Fibroblast of lung (primary cell): Measurements from ENCODE around the gene PPP1R9B. TPM values are rescaled to one million over a fixed set of nuclear protein-coding genes. Genes with fewer than 3 reads are reported as not detected.
A peak's percentile ranks its signal among the peaks of the same experiment; 100 is the strongest.

ENCODE experiments used
- DNase-seq, 2 donors: peaks; one replicate each; pipeline versions ENCODE4 v3.0.0 to v3.0.0-alpha.2; 2010; ENCODE audit warnings: low read depth in 2 of 2
- H2AFZ ChIP-seq: 2 replicates; pipeline ENCODE4 v1.5.1; 2012; ENCODE audit warnings: low read length, control low read depth, inconsistent platforms
- H3K27ac ChIP-seq: 2 replicates; pipeline ENCODE4 v1.5.1; 2011; ENCODE audit warnings: low read length, control low read depth; ENCODE audit not compliant: insufficient read depth
- H3K27me3 ChIP-seq: 2 replicates; pipeline ENCODE4 v1.5.1; 2011; ENCODE audit warnings: mild to moderate bottlenecking, low read length; ENCODE audit not compliant: control insufficient read depth, insufficient read depth
- H3K36me3 ChIP-seq: 2 replicates; pipeline ENCODE4 v1.5.1; 2011; ENCODE audit warnings: low read length; ENCODE audit not compliant: control insufficient read depth, insufficient read depth
- H3K4me1 ChIP-seq: 2 replicates; pipeline ENCODE4 v1.5.1; 2011; ENCODE audit warnings: low read length; ENCODE audit not compliant: control insufficient read depth, insufficient read depth; ENCODE audit errors: extremely low read depth
- H3K4me2 ChIP-seq: 2 replicates; pipeline ENCODE4 v1.5.1; 2011; ENCODE audit warnings: low read length, control low read depth; ENCODE audit not compliant: insufficient read depth; ENCODE audit errors: extremely low read depth
- H3K4me3 ChIP-seq, 4 experiments: fragments of 200-600 bp in 1 of 4; sonication (generic) in 1 of 4; replicated peaks in 1 of 4; 2 replicates each; pipeline ENCODE4 v1.5.1; 2011 to 2016; ENCODE audit warnings: low read length in 4 of 4, low read depth in 3 of 4, mild to moderate bottlenecking in 3 of 4, control low read depth in 2 of 4, inconsistent platforms in 1 of 4, mixed read lengths in 1 of 4; ENCODE audit not compliant: insufficient read depth in 1 of 4; ENCODE audit errors: control extremely low read depth in 1 of 4
- H3K79me2 ChIP-seq: 2 replicates; pipeline ENCODE4 v1.5.1; 2012; ENCODE audit warnings: mild to moderate bottlenecking, low read length, inconsistent platforms; ENCODE audit not compliant: control insufficient read depth, insufficient read depth
- H3K9ac ChIP-seq: 2 replicates; pipeline ENCODE4 v1.5.1; 2011; ENCODE audit warnings: mild to moderate bottlenecking, low read length, control low read depth; ENCODE audit not compliant: insufficient read depth
- H3K9me3 ChIP-seq: 2 replicates; pipeline ENCODE4 v1.5.1; 2012; ENCODE audit warnings: low read depth, low read length; ENCODE audit not compliant: control insufficient read depth, insufficient read depth
- H4K20me1 ChIP-seq: 2 replicates; pipeline ENCODE4 v1.5.1; 2011; ENCODE audit warnings: low read length; ENCODE audit not compliant: control insufficient read depth, insufficient read depth; ENCODE audit errors: extremely low read depth
- CTCF ChIP-seq, 2 donors: IDR thresholded peaks in 1 of 2; conservative IDR thresholded peaks in 1 of 2; 1 replicate in 1 of 2; 2 replicates in 1 of 2; pipeline ENCODE4 v1.5.1; 2011 to 2012; ENCODE audit warnings: low read length in 2 of 2, control low read depth in 1 of 2, inconsistent platforms in 1 of 2, low read depth in 1 of 2, mild to moderate bottlenecking in 1 of 2
- EZH2 ChIP-seq: IDR thresholded peaks from 2 replicates; pipeline ENCODE4 v1.5.1; 2012; ENCODE audit warnings: low read length, control low read depth, mild to moderate bottlenecking; ENCODE audit errors: missing control alignments
- polyA plus RNA-seq, 2 donors: library from polyadenylated mRNA; depleted of rRNA in 1 of 2; stranded (reverse) in 1 of 2; unstranded in 1 of 2; fragments of >200 nt; gene quantifications; 2 replicates each; pipeline ENCODE4 v1.2.1, GENCODE V29; 2011 to 2012; ENCODE audit warnings: missing spikeins in 1 of 2
- total RNA-seq: library from RNA; depleted of rRNA; stranded (reverse); fragments of >200 nt; gene quantifications from 2 replicates; pipeline ENCODE4 v1.2.1, GENCODE V29; 2014

PPP1R9B gene
- total and polyA plus RNA-seq, 2 donors (not counting 1 experiment from before 2014, with no cell fraction given) = 22.1 to 41.5 TPM

- H3K9me3 ChIP-seq = no peaks in the 10 kb centered on the region
- H3K27ac ChIP-seq = peak overlapping the region; percentile 45
- no peak overlapping the region for H3K4me2 ChIP-seq
- TF ChIP-seq EZH2 = no peak
- no peak for TF ChIP-seq CTCF (conservative IDR thresholded peaks at IDR 0.05 in 1 of 2, IDR thresholded peaks at IDR 0.05 in 1 of 2; ENCODE audit: low read depth in 1 of 2, low read length in 2 of 2)
- H3K36me3 ChIP-seq = peaks cover 78% of the 10 kb centered on the region
- peaks cover 13% of the 10 kb centered on the region for H3K4me1 ChIP-seq
- no peak overlapping the region for H2AFZ ChIP-seq
- DNase-seq = peak in 1 of 2 donors; percentile 77
- no peaks in the 10 kb centered on the region for H3K27me3 ChIP-seq
- H4K20me1 ChIP-seq = peaks cover 5% of the 10 kb centered on the region
- H3K4me3 ChIP-seq = no peak overlapping the region
- no peak overlapping the region for H3K9ac ChIP-seq
- peaks cover 35% of the 10 kb centered on the region for H3K79me2 ChIP-seq
Measured at GRCh38 chr17:50187394-50187725, 36.9 kb upstream of the PPP1R9B start.

- peaks cover 5% of the 10 kb centered on the region for H4K20me1 ChIP-seq
Measured at GRCh38 chr17:50186661-50187393, 36.4 kb upstream of the PPP1R9B start.

More at GRCh38 chr17:50186661-50187393, 36.4 kb upstream of the PPP1R9B start:
- peaks cover 11% of the 10 kb centered on the region for H3K4me1 ChIP-seq
- no peak overlapping the region for H3K4me2 ChIP-seq
- H3K27me3 ChIP-seq = no peaks in the 10 kb centered on the region
- no peak overlapping the region for H3K4me3 ChIP-seq
- peaks cover 31% of the 10 kb centered on the region for H3K79me2 ChIP-seq
- peak overlapping the region; percentile 45 for H3K27ac ChIP-seq
- no peak overlapping the region for H2AFZ ChIP-seq
- TF ChIP-seq EZH2 (no peak), CTCF (conservative IDR thresholded peaks at IDR 0.05 in 1 of 2, IDR thresholded peaks at IDR 0.05 in 1 of 2; ENCODE audit: low read depth in 1 of 2, low read length in 2 of 2) (no peak)
- DNase-seq = peak; percentile 58 to 80
- H3K36me3 ChIP-seq = peaks cover 73% of the 10 kb centered on the region
- no peaks in the 10 kb centered on the region for H3K9me3 ChIP-seq
- H3K9ac ChIP-seq = no peak overlapping the region
